22Rv1 (cell line): ENCODE data around the gene RIN2.

Experiments
- H3K27ac ChIP-seq: fragments of 450-650 bp; 2 replicates; pipeline ENCODE4 v1.5.1; 2017
- ZFX ChIP-seq: fragments of 450-650 bp; IDR thresholded peaks from 2 replicates; pipeline ENCODE4 v1.6.1; 2017; ENCODE audit warnings: antibody characterized with exemption, borderline replicate concordance
- TF ChIP-seq, protein P1 (sequence below): fragments of 450-650 bp; IDR thresholded peaks from 2 replicates; pipeline ENCODE4 v1.5.1; 2017; ENCODE audit warnings: mild to moderate bottlenecking

The RIN2 gene

DNA sequence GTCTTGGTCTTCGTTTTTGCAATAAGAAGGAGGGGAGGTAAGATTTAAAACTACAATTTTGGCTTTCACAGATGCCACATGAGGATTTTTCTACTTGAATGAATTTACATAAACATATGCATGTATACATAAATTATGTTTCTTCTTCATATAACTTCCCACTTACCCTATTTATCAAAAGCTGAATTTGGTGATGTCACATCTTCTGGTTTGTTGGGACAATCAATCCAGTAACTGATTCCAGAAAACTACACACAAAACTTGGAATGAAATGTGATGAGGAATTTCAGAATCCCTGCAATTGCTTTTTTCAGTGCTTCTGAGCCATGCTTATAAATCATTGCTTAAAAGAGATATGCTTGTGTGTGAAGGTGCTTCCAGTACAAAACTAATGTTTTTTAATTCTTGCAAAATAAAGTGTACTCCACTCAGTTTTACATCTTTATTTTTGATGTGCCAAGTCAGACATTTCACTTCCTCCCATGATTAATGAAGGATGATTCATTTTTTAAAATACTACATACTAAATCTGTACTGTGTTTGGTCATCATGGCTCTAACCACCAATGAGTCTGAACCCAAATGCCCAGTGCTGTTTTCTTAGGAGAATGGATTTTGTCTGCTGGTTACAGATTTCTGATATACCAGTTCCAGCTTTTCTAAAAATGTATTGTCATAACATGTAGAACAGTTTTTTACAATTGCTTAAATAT, 32.1 kb upstream of the RIN2 start:
- TF ChIP-seq, protein P1, sequence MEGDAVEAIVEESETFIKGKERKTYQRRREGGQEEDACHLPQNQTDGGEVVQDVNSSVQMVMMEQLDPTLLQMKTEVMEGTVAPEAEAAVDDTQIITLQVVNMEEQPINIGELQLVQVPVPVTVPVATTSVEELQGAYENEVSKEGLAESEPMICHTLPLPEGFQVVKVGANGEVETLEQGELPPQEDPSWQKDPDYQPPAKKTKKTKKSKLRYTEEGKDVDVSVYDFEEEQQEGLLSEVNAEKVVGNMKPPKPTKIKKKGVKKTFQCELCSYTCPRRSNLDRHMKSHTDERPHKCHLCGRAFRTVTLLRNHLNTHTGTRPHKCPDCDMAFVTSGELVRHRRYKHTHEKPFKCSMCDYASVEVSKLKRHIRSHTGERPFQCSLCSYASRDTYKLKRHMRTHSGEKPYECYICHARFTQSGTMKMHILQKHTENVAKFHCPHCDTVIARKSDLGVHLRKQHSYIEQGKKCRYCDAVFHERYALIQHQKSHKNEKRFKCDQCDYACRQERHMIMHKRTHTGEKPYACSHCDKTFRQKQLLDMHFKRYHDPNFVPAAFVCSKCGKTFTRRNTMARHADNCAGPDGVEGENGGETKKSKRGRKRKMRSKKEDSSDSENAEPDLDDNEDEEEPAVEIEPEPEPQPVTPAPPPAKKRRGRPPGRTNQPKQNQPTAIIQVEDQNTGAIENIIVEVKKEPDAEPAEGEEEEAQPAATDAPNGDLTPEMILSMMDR: no peak
- no peak overlapping the region for H3K27ac ChIP-seq

DNA sequence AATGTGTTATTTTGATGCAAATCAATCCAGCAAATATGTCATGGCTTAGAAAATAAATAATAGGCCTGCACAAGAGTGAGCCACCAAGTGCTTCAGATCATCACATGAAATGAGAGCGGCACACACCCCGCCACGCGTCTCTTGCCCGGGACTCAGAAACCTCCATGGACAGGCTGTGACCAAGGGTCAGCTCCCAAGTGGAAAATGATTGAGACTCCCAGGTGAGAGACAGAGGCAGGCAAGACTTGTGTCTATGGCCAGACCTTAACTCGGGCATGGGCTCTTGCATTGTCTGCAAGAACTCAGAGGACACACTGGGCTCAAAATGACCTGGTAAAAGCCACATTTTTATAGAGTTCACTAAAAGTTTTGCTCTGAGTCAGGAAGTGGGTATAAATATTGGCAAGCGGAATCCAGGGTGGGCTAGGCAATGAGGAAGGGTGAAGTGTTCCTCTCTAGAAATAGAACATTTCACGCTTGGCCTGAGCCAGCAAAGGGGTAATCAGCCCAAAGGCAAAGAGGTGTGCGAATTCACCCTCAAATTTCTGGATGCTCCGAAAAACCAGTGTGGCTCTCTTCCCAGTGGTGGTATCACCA, 30.7 kb upstream of the RIN2 start:
- H3K27ac ChIP-seq: no peak overlapping the region
- TF ChIP-seq, protein P1: no peak
- no peak for TF ChIP-seq ZFX

DNA sequence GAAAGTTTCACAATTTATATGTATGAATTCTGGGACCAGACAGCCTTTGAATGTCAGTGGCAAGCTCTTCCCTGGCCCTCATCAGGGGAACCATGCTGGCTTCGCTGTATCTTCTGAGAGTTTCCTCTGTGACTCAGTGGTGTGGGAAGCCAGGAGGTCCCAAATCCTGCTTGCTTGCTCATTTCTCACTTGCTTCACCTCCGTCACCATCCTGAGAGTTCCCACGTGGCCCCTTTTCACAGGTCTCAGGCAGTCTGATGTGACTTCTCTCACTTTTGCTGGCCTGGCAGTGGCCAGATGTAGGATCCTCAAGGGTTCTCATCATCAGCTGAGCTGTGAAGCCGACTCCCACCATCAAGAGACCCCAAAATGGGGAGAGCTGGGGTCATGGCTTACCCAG, 28.4 kb upstream of the RIN2 start:
- no peak overlapping the region for H3K27ac ChIP-seq
- TF ChIP-seq, protein P1: no peak
- no peak for TF ChIP-seq ZFX

DNA sequence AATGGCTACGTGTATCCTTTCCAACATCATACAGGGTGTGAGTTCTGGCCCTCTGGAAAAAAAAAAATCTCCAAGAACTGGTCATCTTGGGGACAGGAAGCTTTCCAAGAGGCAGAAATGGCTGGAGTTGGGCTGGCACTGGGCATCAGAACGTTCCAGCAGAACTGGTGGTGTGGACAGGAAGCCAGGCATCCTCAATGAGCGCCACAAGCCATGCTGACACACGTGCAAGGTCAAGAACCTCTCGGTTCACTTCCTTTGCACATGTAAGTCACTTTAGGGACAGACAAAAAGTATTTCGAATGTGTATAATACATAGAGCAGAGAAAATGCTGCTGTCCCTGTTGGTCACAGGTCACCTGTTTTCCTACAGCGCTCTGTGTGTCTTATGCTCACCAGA, 27.4 kb upstream of the RIN2 start:
- no peak for TF ChIP-seq ZFX
- TF ChIP-seq, protein P1: no peak
- no peak overlapping the region for H3K27ac ChIP-seq

DNA sequence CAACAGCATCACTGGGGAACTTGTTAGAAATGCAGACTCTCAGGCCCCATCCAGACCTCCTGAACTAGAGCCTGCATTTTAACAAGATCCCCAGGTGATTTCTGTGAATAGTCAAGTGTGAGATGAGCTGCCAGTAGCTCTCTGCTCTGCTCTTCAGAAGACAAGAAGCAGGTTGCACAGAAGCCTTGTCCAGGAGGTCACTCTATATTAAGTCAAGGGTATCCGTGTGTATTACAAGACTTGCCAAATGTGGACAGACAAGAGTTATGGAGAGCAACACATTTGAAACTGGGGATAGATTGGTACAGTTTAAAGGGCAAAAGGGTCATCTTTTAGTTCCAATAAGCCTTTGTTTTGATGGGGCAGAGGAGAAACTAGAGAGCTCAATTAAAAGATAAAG, 23.2 kb upstream of the RIN2 start:
- no peak overlapping the region for H3K27ac ChIP-seq
- TF ChIP-seq ZFX: no peak
- TF ChIP-seq, protein P1: no peak

DNA sequence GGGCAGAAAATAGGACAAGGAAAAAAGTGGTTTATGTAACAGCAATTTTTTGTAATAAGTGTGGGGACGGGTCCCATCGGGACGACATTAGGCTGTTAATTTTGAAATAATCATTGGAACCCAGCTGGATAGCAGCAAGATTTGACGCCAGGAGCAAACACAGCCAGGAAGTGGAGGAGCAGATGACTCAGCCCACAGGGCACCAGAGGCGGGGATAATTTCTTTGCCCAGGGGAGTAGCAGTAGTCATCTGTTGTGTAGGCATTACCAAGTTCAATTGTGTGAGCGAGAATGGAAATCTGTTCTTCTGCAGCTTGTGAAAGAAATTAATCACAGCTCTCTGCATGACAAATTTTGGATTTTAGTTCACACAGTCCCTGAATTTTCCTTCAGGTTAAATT, 22.6 kb upstream of the RIN2 start:
- TF ChIP-seq ZFX: no peak
- TF ChIP-seq, protein P1: no peak
- no peak overlapping the region for H3K27ac ChIP-seq

DNA sequence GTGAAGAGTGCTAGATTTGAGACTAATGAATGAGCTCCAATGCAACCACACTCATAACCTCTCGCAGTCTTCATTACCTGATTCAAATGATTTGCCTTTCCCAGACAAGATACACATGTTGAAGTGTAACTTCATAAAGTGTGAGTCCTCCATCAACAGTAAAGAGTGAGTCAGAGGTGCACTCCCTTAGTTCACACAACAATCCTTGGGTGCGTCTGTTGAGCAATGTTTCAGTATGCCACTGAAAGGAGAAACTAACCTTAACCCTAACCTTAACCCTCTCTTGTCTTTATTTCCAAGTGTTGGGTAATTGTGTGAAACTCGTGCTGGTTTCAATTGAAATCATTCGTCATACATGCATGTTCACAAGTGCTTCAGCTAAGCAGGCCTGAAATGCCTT, 21.0 kb upstream of the RIN2 start:
- H3K27ac ChIP-seq: no peak overlapping the region
- TF ChIP-seq ZFX: no peak
- TF ChIP-seq, protein P1: no peak
